SIG-M5 treated with dmso at 0.1 percent for 504 hours (cell line): ENCODE measurements around the gene CAMSAP1.
"Not testable (repeated sequence)": the region's sequence is repeated elsewhere in the genome, so short reads cannot be mapped to it uniquely, and the experiment has no call there.

Experiments
- DNase-seq: peaks from one replicate; lab custom pipeline; 2025; ENCODE audit not compliant: unreplicated experiment; lab: John Stamatoyannopoulos, UW

Gene CAMSAP1

DNA sequence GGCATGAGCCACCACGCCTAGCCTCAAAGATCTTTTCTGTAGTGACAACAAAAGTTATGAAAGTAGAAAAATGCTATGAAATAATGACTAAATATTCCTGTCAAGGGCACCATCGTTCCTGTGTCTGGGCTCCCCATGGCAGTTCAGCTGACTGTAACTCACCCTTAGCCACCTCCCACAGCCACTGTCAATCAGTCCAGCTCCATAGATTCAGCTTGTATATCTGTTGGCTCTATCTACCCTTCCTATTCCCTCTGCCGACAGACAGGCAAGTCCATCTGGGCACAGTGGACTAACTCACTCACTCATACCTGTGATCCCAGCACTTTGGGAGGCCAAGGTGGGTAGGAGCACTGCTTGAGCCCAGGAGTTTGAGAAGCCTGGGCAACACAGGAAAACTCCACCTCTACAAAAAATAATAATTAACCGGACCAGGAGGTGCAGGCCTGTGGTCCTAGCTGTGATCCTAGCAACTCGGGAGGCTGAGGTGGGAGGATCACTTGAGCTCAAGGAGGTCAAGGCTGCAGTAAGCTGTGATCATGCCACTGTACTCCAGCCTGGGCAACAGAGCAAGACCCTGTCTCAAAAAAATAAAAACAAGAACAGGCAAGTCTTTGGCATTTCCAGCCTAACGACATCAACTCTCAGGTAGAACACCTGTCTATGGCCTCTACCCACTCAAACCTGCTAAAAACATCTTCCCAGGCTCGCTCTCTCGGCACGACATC is 6.2 kb downstream of the CAMSAP1 start:
- DNase-seq = no peak

DNA sequence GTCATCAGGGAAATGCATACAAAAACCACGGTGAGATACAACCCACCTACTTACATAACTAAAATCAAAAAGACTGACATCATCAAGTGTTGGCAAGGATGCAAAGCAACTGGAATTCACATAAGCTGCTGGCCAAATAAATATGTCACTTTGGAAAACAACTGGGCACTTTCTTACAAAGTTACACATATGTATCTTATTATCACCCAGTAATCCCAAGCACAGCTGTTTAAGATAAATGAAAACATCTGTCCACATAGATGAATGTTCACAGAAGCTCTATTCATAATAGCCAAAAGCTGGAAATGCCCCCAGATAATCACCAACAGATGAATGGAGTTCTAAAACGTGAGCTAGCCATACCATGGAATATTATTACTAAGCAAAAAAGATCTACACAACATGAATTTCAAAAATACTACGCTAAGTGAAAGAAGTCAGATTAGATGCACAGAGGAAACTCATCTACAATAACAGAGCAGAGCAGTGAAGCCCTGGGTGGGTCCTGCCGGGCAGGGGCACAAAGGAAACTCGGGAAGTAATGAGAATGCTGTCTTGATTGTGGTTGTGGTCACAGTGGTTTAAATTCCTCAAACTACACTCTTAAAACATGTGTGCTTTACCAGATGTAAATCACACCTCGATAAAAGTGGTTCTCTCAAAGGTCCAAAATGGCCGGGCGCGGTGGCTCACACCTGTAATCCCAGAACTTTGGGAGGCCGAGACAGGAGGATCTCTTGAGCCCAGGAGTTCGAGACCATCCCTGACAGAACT is 8.5 kb downstream of the CAMSAP1 start:
- DNase-seq = no peak

DNA sequence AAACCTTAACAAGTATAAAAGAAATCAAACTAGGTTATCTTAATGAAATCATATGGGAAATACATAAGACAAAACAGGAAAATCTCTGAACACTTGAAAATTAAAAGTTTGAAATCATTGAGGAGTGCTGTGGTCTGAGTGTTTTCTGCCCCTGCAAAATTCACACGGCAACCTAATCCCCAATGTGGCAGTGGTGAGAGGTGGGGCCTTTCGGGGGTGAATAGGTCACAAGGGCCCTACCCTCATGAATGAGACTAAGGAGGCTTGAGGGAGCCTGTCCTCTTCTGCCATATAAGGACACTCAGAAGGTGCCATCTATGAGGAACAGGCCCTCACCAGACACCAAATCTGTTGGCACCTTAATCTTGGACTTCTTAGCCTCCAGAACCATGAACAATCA is 10.7 kb downstream of the CAMSAP1 start:
- no peak for DNase-seq

DNA sequence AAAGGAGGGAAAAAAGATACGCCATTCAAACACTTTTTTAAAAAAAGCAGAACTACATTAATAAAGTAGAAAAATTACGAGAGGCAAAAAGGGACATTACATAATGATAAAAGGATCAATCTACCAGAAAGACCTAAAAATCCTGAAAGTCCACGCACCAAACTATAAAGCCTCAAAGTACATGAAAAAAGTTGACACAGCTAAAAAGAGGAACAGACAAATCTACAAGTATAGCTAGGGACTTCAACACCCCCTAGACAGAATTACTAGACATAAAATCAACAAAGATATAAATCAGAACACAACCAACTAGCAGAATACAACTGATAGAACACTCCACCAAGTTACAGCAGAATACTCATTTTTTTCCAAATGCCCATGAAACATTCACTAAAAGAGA is 11.1 kb downstream of the CAMSAP1 start:
- DNase-seq = no peak

DNA sequence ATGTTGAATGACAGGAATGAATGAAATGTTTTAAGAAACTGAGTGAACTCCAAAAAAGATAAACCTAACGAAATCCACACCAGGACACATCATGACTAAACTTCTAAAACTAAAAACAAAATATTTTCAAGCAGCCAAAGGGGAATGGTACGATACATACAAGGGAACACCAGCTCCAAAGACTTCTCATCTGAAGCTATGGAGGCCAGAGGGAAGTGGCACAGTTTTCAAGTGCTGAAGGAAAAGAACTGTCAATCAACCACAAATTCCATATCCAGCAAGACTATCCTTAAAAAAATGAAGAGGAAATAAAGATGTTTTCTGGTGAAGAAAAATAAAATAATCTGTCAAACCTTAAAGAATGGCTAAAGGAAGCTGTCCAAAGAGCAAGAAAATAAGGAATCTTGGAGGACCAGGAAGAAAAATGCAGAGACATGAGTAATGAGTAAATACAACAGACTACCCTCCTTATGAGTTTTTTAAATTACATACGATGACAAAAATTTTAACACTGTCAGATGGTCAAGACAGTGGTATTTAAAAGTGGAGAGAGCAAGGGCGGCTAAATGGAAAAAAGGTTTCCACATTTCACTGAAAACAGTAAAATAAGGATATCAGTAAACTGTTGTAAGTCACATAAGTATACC is 12.0 kb downstream of the CAMSAP1 start:
- DNase-seq = no peak

DNA sequence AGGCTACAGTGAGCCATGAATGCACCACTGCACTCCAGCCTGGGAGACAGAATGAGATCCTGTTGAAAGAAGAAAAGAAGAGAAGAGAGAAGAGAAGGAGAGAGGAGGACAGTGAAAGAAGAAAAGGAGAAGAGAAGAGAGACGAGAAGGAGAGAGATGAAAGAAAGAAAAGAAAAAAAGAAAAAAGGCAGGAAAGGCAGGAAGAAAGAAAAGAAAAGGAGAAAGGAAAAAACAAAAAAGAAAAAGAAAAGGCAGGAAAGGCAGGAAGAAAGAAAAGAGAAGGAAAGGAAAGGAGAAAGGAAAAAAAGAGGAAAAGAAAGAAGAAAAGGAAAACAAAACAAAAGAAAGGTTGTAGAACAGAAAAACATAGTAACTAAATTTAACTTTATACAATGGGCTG is 14.2 kb downstream of the CAMSAP1 start:
- no peak for DNase-seq

DNA sequence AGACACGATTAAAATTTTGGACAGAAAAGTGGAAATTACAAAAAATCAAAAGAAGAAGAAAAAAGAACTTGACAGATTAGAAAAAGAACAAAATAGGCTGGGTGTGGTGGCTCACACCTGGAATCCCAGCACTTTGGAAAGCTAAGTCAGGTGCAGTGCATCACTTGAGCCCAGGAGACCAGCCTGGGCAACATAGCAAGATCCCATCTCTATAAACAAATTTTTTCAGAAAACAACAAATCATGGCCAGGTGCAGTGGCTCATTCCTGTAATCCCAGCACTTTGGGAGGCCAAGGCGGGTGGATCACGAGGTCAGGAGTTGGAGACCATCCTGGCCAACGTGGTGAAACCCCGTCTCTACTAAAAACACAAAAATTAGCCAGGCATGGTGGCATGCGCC is 15.0 kb downstream of the CAMSAP1 start:
- not testable (repeated sequence) for DNase-seq

DNA sequence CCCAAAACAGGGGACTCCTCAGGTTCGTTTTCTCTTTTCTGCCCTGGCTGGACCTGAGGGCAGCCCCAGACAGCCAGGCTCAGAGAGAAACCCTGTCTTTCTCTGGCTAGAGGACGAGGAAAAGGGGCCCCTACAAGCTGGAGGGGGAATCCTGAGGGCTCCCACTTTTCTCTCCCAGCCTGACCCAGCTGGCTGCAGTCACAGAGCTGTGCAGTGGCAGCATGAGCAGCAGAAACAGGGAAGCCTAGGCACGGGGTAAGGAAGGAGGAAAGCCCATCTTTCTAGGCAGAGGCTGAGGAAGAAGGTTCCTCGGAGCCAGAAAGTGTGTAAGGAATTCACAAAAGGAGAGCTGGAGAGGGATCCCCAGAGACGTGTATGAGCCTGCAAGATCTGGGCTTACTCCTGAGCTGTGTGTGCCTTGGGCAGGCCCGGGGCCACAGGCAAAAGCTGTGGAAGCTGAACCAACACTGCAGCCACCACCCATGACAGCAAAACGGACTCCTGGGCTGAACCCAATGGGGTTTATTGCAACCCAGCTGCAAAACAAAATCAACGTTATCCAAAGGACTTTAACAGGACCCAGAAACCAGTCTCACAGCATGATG is 16.2 kb downstream of the CAMSAP1 start:
- DNase-seq = no peak

DNA sequence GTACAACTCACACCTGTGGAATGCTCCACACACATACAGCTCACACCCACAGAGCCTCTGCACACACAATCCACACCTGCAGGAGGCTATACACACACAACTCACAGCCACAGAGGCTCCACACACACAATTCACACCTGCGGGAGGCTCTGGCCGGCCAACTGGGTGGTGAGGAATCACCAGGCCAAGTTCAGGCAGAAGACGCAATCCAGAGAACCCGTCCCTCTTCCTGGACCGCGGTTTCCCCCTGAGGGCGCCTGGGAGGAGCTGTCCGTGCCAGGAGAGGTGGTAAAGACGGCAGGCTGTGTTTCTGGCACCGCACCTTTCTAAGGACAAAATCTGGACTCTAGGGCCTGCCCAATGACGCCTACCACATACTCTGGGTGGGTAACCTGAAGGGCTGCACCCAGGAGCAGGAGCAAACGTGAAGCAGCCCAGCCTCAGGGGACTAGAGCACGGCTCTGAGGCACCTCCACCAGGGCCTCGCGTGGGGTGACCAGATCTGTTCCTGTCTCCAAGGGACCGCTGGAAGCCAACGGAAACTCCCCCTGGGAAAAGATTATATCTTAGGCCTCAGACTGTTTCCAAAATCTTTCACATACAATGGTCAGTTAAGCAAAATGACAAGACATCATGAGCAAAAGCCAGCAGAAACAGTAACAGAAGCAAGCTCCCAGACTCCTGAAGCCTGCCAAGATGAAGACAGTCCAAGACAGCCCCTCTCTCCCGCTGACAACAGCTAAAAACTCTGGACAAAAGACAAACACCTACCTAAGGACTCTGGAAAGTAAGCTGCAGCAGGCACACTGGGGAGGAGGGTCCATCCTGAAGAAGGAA is 16.9 kb downstream of the CAMSAP1 start:
- no peak for DNase-seq

DNA sequence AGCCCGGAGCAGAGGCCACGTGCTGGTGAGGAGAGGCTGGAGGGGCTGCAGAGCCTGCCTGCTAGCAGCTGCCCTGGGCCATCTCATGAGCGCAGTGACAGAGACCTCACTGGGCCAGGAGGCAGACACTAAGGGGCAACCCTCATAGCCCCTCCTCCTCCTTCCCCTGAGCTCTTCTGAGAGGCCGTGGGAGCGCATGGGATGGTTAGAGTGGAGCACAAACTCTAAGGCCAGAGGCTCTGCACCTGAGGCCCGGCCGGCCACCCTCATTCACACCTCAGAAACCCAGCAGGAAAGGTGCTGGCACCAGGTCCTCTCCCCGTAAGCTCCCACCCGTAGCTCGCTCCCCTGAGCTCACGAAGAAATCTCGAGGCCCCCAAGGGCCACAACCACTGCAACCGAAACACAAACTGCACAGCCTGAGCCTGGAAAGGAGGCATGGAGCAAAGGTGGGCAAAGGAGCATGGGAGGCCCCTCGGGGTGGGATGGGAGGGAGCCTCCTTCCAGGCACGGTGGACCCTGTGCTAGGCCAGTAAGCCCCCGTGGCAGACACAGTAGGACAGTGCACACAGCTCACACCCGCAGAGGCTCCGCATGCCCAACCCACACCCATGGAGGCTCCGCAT is 17.7 kb downstream of the CAMSAP1 start:
- DNase-seq = no peak

DNA sequence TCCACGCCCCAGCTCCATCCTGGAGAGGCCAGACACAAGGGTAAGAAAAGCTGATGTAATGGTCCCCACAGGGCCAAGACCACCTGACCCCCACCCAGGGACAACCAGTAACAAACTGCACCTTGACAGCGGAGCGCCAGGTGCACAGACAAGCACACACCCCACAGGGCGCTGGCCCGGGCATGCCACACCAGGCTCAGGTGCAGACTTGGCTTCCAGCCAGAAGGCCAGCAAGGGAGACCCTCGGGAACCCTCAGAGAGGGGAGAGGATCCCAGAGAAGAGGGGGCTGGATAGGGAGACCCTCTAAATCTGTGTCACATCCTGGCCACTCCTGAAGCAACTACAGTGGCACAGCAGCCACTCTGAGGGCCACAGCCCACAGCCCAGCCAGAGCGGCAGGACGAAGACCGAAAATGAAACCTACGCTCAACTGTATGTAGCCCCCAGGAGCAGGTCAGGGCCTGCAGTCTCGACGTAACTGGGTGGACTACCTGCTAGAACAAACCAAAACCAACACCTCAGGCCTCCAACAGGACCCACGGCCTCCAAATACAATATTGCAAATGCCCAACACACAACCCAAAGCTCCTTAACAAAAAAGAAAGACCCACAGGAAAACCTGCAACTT is 18.5 kb downstream of the CAMSAP1 start:
- DNase-seq = no peak

DNA sequence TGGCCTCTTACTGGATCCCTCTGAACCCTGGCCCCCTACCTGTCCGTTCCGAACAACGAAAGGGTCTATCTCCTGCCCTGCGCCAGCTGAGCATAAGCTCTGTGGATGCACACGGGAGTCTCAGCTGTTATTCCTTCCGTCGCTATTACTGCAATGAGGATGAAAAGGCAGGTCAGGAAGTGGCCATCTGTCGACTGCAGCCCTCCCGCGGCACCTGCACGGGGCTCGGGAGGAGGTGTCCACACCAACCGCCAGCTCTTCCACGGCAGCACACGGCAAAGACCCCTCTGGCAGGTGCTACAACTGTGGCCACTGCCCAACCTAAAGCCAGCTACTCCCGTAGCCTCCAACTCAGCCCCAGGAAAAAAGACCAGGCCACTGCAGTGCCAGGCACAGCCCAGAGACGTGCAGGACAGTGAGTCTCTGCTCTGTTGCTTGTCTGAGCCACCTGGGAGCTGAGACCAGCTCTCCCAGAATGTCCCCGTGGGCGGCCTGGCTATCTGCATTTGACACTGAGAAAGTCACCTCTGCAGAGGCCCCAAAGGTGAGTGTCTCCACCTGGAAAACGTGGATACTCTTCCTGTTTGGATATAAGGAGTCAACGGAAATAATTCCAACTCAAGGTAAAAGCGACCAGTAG is 19.1 kb downstream of the CAMSAP1 start:
- no peak for DNase-seq

DNA sequence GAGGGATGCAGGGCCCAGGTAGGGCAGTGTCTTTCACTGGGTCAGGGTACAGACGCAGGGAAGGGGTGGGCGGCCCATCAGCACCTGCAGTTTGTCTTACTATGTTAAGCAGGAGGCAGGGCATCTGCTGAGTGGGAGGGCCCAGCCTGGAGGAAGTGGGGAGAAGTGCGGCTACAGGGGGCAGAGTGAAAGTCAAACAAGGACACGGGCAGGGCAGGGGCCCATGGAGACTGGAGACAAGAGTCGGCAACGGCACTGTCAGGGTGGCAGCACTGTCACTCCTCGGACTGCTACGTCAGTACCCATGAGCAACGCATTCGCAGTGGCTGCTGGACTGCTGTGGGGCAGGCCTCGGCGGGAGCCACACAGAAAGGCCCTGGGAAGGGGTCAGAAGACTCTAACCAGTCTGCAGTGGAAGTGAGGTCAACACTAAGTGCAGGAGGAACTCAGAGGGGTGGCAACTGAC is 19.7 kb downstream of the CAMSAP1 start:
- DNase-seq = peak; percentile 90

DNA sequence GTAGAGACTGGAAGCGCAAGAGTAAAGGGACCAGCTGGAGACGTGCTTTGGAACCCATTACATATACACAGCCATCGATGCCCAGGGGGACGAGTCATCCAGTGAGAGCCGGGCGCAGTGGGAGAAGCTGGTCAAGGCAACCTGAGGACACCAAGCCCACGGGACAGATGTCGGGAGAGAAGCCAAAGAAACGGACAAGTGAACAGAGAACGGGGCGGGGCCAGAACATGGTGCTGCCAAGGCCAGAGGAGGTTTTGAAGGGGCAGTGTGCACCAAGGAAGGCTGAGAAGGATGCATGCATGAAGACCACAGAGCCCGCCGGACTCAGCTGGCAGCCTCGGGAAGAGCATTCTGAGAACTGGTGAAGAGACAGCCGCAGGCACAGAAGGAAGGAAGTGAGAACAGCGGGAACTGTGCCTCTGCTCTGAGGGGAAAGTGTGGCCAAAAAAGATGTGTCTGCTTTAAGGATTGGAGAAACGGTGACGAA is 20.3 kb downstream of the CAMSAP1 start:
- peak; percentile 87 for DNase-seq

DNA sequence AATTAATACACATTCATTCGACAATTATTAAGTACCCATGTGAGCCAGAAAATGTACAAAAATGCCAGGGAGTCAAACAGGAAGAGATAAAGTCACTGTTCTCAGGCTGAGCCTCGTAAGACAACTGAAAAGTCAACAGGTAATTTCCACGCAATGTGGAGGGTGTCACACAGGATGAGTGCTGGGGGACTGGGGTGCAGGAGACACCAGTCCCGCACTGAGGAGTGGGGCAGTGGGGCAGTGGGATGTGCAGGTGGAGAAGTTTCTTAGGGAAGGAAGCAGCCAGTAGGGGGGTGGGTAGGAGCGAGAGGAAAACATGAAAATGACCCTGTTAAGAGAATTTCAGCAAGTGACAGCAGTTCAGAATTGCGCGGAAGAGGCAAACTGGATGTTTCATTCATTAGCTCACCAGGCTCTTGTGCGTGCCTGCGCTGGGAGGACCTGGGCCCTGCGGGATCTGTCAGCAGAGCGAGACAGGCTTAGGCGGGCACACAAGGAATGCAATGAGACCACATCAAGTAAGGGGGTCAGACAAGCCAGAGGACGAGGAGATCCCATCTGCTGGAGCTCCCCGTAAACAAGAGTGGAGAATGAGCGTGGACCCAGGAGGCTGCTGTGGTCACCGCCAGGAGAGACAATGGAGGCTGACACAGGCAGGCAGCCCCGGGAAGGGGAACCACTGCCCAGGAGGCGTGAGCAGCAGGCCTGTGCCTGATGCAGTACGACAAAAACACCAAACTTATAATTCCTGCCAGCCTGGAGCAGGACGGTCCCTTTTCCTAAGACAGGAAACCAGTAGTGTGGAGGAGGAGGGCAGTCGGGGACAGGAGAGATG is 21.0 kb downstream of the CAMSAP1 start:
- no peak for DNase-seq

DNA sequence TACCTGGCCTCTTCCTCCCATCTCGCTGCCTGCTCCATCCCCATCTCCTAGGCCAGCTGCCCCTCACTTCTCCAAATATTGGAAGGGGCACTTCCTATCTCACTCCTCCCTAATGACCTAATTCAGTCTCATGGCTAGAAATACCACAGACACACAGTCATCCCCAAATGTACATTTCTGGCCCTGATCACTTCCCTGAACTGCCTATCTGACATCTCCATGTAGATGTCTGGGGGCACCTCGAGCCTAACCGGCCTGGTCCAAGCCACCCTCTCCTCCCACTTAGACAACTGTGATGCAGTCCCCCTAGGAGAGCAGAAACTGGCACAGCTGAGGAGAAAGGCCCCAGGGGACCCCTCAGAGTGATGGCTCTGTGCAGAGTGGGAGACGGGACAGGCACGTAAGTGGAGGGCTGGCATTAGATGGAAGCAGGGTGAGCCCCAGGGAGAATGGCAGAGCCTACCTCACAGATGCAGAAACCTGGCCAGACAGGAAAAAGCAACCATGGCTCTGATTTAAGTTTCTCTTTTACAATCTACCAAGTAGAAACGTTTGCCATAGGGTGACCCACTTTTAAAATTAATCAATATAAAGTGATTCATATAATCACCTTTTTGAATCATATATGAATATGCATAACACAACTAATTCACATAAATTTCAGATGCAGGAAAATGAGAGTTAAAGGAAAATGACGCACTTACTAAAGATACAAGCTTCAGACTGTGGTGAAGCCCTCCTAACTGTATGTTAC is 22.1 kb downstream of the CAMSAP1 start:
- no peak for DNase-seq

DNA sequence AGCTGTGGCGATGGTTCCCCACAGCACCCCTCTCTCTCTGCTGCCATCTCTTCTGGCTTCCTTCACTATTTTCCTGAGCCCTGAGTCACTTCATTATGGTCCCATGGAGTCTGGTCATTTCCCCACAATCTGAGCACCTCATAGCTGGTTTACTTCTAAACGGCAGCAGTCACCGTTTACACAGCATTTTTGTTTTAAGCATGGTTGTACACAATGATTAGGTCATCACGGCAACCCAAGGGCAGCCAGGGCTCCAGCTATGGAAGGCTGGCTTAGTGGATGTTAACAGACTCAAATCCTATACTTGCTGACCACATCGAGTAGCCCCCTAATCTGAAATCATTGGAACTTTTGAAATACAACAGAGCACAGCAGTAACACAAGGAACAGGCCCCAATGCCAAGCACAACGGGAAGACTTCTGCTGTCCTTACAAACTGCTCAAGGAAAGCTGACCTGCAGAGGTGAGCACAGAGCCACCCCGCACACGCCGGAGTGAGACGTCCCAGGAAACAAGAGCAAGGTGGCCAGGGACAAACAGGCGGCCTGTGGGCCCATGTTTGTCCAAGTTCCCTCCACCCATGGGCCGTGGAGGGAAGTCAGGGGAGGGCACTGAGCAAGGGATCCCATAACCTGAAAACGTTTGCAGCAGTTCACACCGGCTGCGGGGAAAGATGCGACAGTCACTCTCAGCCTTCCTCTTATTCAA is 22.9 kb downstream of the CAMSAP1 start:
- DNase-seq = no peak
